HepG2 (cell line): ENCODE measurements around the gene FLT3LG. TPM values are rescaled to one million over a fixed set of nuclear protein-coding genes. Genes with fewer than 3 reads are reported as not detected.
A peak's percentile ranks its signal among the peaks of the same experiment; 100 is the strongest.

Experiments used
- CEBPB ChIP-seq: IDR thresholded peaks from 2 replicates; pipeline ENCODE4 v1.6.1; 2011; ENCODE audit warnings: low read depth, low read length, improper control_type of control experiment, borderline replicate concordance
- DR1 ChIP-seq: sonication (generic); formaldehyde crosslinking; IDR thresholded peaks from 2 replicates; pipeline ENCODE4 v1.8.0; 2021; ENCODE audit warnings: mild to moderate bottlenecking, missing genetic modification reagents, inconsistent platforms
- EP300 ChIP-seq, 3 experiments: sonication (generic) in 1 of 3; formaldehyde crosslinking in 1 of 3; IDR thresholded peaks; 2 replicates each; pipeline versions ENCODE4 v1.5.1 to v1.6.1; 2011 to 2020; ENCODE audit warnings: low read depth in 2 of 3, low read length in 2 of 3, borderline replicate concordance in 1 of 3, improper control_type of control experiment in 1 of 3, mild to moderate bottlenecking in 1 of 3, missing genetic modification reagents in 1 of 3, moderate library complexity in 1 of 3
- ZBTB1 ChIP-seq: sonication (generic); formaldehyde crosslinking; IDR thresholded peaks from 2 replicates; pipeline ENCODE4 v1.4.0; 2020; ENCODE audit warnings: missing genetic modification reagents, borderline replicate concordance
- ZEB1 ChIP-seq: IDR thresholded peaks from 2 replicates; pipeline ENCODE4 v1.6.1; 2012; ENCODE audit warnings: mild to moderate bottlenecking, low read depth, inconsistent platforms; ENCODE audit not compliant: insufficient replicate concordance
- ZNF468 ChIP-seq: sonication (generic); formaldehyde crosslinking; IDR thresholded peaks from 2 replicates; pipeline ENCODE4 v1.8.0; 2022; ENCODE audit warnings: mild to moderate bottlenecking, moderate library complexity, missing genetic modification reagents
- ZNF609 ChIP-seq: sonication (generic); formaldehyde crosslinking; IDR thresholded peaks from 2 replicates; pipeline ENCODE4 v1.4.0; 2020; ENCODE audit warnings: mild to moderate bottlenecking, missing genetic modification reagents, borderline replicate concordance
- ZNF737 ChIP-seq: sonication (generic); formaldehyde crosslinking; IDR thresholded peaks from 2 replicates; pipeline ENCODE4 v1.5.0; 2020; ENCODE audit warnings: missing genetic modification reagents, mild to moderate bottlenecking, borderline replicate concordance
- ZSCAN25 ChIP-seq: sonication (generic); formaldehyde crosslinking; IDR thresholded peaks from 2 replicates; pipeline ENCODE4 v1.8.0; 2022; ENCODE audit warnings: mild to moderate bottlenecking, missing genetic modification reagents
- polyA plus RNA-seq, 8 experiments: library from polyadenylated mRNA; depleted of rRNA in 3 of 8; stranded (reverse) in 7 of 8; unstranded in 1 of 8; fragments of >200 nt; fragmentation: Illumina TruSeq in 4 of 8; extraction: Trizol in 4 of 8; gene quantifications; 2 replicates each; pipeline versions ENCODE4 v1.2.1 to v1.2.3, GENCODE V29; 2011 to 2016; ENCODE audit warnings: low read depth in 4 of 8, missing spikeins in 1 of 8, mixed read lengths in 1 of 8; ENCODE audit not compliant: insufficient read depth in 1 of 8
- total RNA-seq, 5 experiments: library from RNA; depleted of rRNA; stranded (reverse); fragments of >200 nt; fragmentation: Illumina TruSeq; extraction: Trizol; gene quantifications; 2 replicates each; pipeline ENCODE4 v1.2.3, GENCODE V29; 2016; ENCODE audit warnings: low read depth in 1 of 5

The FLT3LG gene
- total and polyA plus RNA-seq, 2 of the 13 experiments (the other 11 are each of a cell fraction or from before 2014, with no cell fraction given): 1.5 to 2.6 TPM

GRCh38 chr19:49453013-49453756, 20.8 kb upstream of the FLT3LG start, which contains the start of gene ALDH16A1 (continued):
- no peak for TF ChIP-seq ZNF609 (CRISPR knock-in tag)
- TF ChIP-seq ZBTB1 (CRISPR knock-in tag): no peak
- TF ChIP-seq DR1 (CRISPR knock-in tag): peak; percentile 78
- TF ChIP-seq ZNF468 (CRISPR knock-in tag): no peak
- no peak for TF ChIP-seq ZEB1
- TF ChIP-seq EP300 (IDR thresholded peaks at IDR 0.05; ENCODE audit: low read depth in 2 of 2, low read length in 2 of 2): no peak
- TF ChIP-seq EP300 (CRISPR knock-in tag; IDR thresholded peaks at IDR 0.05; ENCODE audit: borderline replicate concordance): no peak
- TF ChIP-seq CEBPB: no peak
- TF ChIP-seq ZSCAN25 (CRISPR knock-in tag): peak; percentile 67; the same call in 1 of the 2 replicates
- TF ChIP-seq ZNF737 (CRISPR knock-in tag): no peak
